HepG2 (cell line): ENCODE measurements around the gene GTF2H4. TPM values are rescaled to one million over a fixed set of nuclear protein-coding genes. Genes with fewer than 3 reads are reported as not detected.

ENCODE experiments used
- ATRX ChIP-seq: sonication (generic); formaldehyde crosslinking; IDR thresholded peaks from 2 replicates; pipeline ENCODE4 v1.4.0; 2020; ENCODE audit warnings: missing genetic modification reagents, borderline replicate concordance
- CBFB ChIP-seq: sonication (generic); formaldehyde crosslinking; IDR thresholded peaks from 2 replicates; pipeline ENCODE4 v1.4.0; 2020; ENCODE audit warnings: missing genetic modification reagents
- CHD4 ChIP-seq: fragments of 200-600 bp; sonication (generic); IDR thresholded peaks from 2 replicates; pipeline ENCODE4 v1.7.0; 2017; ENCODE audit warnings: mild to moderate bottlenecking, low read length, borderline replicate concordance
- GATAD2A ChIP-seq: IDR thresholded peaks from 2 replicates; pipeline ENCODE4 v1.6.1; 2016
- KAT2B ChIP-seq: fragments of 150-350 bp; IDR thresholded peaks from 2 replicates; pipeline ENCODE4 v1.6.1; 2014; ENCODE audit warnings: low read depth, low read length, borderline replicate concordance
- MAFG ChIP-seq: sonication (generic); formaldehyde crosslinking; IDR thresholded peaks from 2 replicates; pipeline ENCODE4 v1.5.1; 2020; ENCODE audit warnings: mild to moderate bottlenecking, missing genetic modification reagents
- MEIS2 ChIP-seq: sonication (generic); formaldehyde crosslinking; IDR thresholded peaks from 2 replicates; pipeline ENCODE4 v1.9.0; 2021; ENCODE audit warnings: mild to moderate bottlenecking, missing genetic modification reagents
- NFKBIZ ChIP-seq: IDR thresholded peaks from 2 replicates; pipeline ENCODE4 v1.6.1; 2018; ENCODE audit warnings: missing genetic modification reagents, missing compliant biosample characterization
- RORA ChIP-seq: sonication (generic); formaldehyde crosslinking; IDR thresholded peaks from 2 replicates; pipeline ENCODE4 v1.5.0; 2020; ENCODE audit warnings: mild to moderate bottlenecking, missing genetic modification reagents, moderate library complexity
- SALL2 ChIP-seq: sonication (generic); formaldehyde crosslinking; IDR thresholded peaks from 2 replicates; pipeline ENCODE4 v1.8.1; 2023; ENCODE audit warnings: mild to moderate bottlenecking, missing genetic modification reagents, inconsistent platforms
- SATB2 ChIP-seq: sonication (generic); formaldehyde crosslinking; IDR thresholded peaks from 2 replicates; pipeline ENCODE4 v1.5.0; 2020; ENCODE audit warnings: missing genetic modification reagents
- SMC3 ChIP-seq: IDR thresholded peaks from 2 replicates; pipeline ENCODE4 v1.6.1; 2011; ENCODE audit warnings: low read length, improper control_type of control experiment
- TAF15 ChIP-seq: fragments of 200-400 bp; formaldehyde crosslinking; IDR thresholded peaks from one replicate; pipeline ENCODE4 v1.6.1; 2018; ENCODE audit warnings: mild to moderate bottlenecking, low read depth, low read length; ENCODE audit not compliant: poor library complexity, severe bottlenecking
- THAP9 ChIP-seq: sonication (generic); formaldehyde crosslinking; IDR thresholded peaks from 2 replicates; pipeline ENCODE4; 2020; ENCODE audit warnings: missing genetic modification reagents, mild to moderate bottlenecking, borderline replicate concordance
- ZBTB1 ChIP-seq: sonication (generic); formaldehyde crosslinking; IDR thresholded peaks from 2 replicates; pipeline ENCODE4 v1.4.0; 2020; ENCODE audit warnings: missing genetic modification reagents, borderline replicate concordance
- ZBTB25 ChIP-seq: IDR thresholded peaks from 2 replicates; pipeline ENCODE4 v1.6.1; 2018; ENCODE audit warnings: missing genetic modification reagents
- ZNF414 ChIP-seq: sonication (generic); formaldehyde crosslinking; IDR thresholded peaks from 2 replicates; pipeline ENCODE4 v1.5.0; 2020; ENCODE audit warnings: missing genetic modification reagents
- ZNF451 ChIP-seq: sonication (generic); formaldehyde crosslinking; IDR thresholded peaks from 2 replicates; pipeline ENCODE4 v1.5.0; 2020; ENCODE audit warnings: mild to moderate bottlenecking, missing genetic modification reagents
- ZNF484 ChIP-seq: sonication (generic); formaldehyde crosslinking; IDR thresholded peaks from 2 replicates; pipeline ENCODE4 v1.5.1; 2020; ENCODE audit warnings: mild to moderate bottlenecking, low read depth, missing genetic modification reagents, borderline replicate concordance
- ZNF746 ChIP-seq: sonication (generic); formaldehyde crosslinking; IDR thresholded peaks from 2 replicates; pipeline ENCODE4 v1.8.0; 2022; ENCODE audit warnings: mild to moderate bottlenecking, missing genetic modification reagents
- polyA plus RNA-seq, 8 experiments: library from polyadenylated mRNA; depleted of rRNA in 3 of 8; stranded (reverse) in 7 of 8; unstranded in 1 of 8; fragments of >200 nt; fragmentation: Illumina TruSeq in 4 of 8; extraction: Trizol in 4 of 8; gene quantifications; 2 replicates each; pipeline versions ENCODE4 v1.2.1 to v1.2.3, GENCODE V29; 2011 to 2016; ENCODE audit warnings: low read depth in 4 of 8, missing spikeins in 1 of 8, mixed read lengths in 1 of 8; ENCODE audit not compliant: insufficient read depth in 1 of 8
- total RNA-seq, 5 experiments: library from RNA; depleted of rRNA; stranded (reverse); fragments of >200 nt; fragmentation: Illumina TruSeq; extraction: Trizol; gene quantifications; 2 replicates each; pipeline ENCODE4 v1.2.3, GENCODE V29; 2016; ENCODE audit warnings: low read depth in 1 of 5
- TF ChIP-seq, protein P1 (sequence below): sonication (generic); formaldehyde crosslinking; IDR thresholded peaks from 2 replicates; pipeline ENCODE4 v1.8.0; 2022; ENCODE audit warnings: mild to moderate bottlenecking, missing genetic modification reagents
- TF ChIP-seq, protein P2 (sequence below): sonication (generic); formaldehyde crosslinking; IDR thresholded peaks from 2 replicates; pipeline ENCODE4 v1.9.0; 2022; ENCODE audit warnings: low read depth, missing genetic modification reagents

The GTF2H4 gene
- total and polyA plus RNA-seq, 2 of the 13 experiments (the other 11 are each of a cell fraction or from before 2014, with no cell fraction given): 15.9 to 49.3 TPM

GRCh38 chr6:30907758-30908591, at the start of gene GTF2H4 (continued):
- TF ChIP-seq ZNF451: peak; percentile 52
- no peak for TF ChIP-seq RORA
- no peak for TF ChIP-seq SMC3
- TF ChIP-seq, protein P1, sequence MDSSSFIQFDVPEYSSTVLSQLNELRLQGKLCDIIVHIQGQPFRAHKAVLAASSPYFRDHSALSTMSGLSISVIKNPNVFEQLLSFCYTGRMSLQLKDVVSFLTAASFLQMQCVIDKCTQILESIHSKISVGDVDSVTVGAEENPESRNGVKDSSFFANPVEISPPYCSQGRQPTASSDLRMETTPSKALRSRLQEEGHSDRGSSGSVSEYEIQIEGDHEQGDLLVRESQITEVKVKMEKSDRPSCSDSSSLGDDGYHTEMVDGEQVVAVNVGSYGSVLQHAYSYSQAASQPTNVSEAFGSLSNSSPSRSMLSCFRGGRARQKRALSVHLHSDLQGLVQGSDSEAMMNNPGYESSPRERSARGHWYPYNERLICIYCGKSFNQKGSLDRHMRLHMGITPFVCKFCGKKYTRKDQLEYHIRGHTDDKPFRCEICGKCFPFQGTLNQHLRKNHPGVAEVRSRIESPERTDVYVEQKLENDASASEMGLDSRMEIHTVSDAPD (CRISPR knock-in tag): peak; percentile 76; the same call in 1 of the 2 replicates
- peak; percentile 57; the same call in 1 of the 2 replicates for TF ChIP-seq ZNF746
- peak; percentile 62; the same call in 1 of the 2 replicates for TF ChIP-seq GATAD2A (CRISPR knock-in tag)
- TF ChIP-seq ZBTB25 (CRISPR knock-in tag): peak; percentile 85
- TF ChIP-seq SATB2 (CRISPR knock-in tag): no peak
- TF ChIP-seq ZBTB1 (CRISPR knock-in tag): peak; percentile 10; the same call in 1 of the 2 replicates
- TF ChIP-seq CHD4: peak; percentile 97
- TF ChIP-seq NFKBIZ: no peak; the same call in 1 of the 2 replicates
- peak; percentile 78; the same call in 1 of the 2 replicates for TF ChIP-seq MEIS2 (CRISPR knock-in tag)
- no peak for TF ChIP-seq ZNF484 (CRISPR knock-in tag)
- TF ChIP-seq, protein P2, sequence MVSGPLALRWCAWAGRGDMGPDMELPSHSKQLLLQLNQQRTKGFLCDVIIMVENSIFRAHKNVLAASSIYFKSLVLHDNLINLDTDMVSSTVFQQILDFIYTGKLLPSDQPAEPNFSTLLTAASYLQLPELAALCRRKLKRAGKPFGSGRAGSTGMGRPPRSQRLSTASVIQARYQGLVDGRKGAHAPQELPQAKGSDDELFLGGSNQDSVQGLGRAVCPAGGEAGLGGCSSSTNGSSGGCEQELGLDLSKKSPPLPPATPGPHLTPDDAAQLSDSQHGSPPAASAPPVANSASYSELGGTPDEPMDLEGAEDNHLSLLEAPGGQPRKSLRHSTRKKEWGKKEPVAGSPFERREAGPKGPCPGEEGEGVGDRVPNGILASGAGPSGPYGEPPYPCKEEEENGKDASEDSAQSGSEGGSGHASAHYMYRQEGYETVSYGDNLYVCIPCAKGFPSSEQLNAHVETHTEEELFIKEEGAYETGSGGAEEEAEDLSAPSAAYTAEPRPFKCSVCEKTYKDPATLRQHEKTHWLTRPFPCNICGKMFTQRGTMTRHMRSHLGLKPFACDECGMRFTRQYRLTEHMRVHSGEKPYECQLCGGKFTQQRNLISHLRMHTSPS (CRISPR knock-in tag): 0 out of 2 replicates have a peak, but pooled peaks have one; percentile 12
- TF ChIP-seq CBFB (CRISPR knock-in tag): peak; percentile 80; the same call in 1 of the 2 replicates
- no peak for TF ChIP-seq ATRX (CRISPR knock-in tag)
- peak; percentile 95 for TF ChIP-seq THAP9 (CRISPR knock-in tag)
- TF ChIP-seq SALL2 (CRISPR knock-in tag): no peak
- TF ChIP-seq MAFG: no peak
- TF ChIP-seq KAT2B: no peak
- TF ChIP-seq TAF15: peak; percentile 33
- peak; percentile 75 for TF ChIP-seq ZNF414 (CRISPR knock-in tag)
